Upper lobe of right lung (tissue), 1 donor: Measurements from ENCODE around the gene SMIM23. TPM values are rescaled to one million over a fixed set of nuclear protein-coding genes. Genes with fewer than 3 reads are reported as not detected.

Experiments used
- ATAC-seq: fragments of 200-7000 bp; cut with Tn5 transposase; one replicate; pipeline ENCODE4 v1.9.1; 2020; ENCODE audit warnings: mild to moderate bottlenecking, moderate library complexity
- DNase-seq: peaks from one replicate; pipeline ENCODE4 v3.0.0-alpha.2; 2020
- H3K27ac ChIP-seq: fragments of 200-600 bp; one replicate; pipeline ENCODE4 v1.8.0; 2022
- H3K27me3 ChIP-seq: fragments of 200-600 bp; one replicate; pipeline ENCODE4 v1.8.0; 2022; ENCODE audit warnings: mild to moderate bottlenecking
- H3K36me3 ChIP-seq: fragments of 200-600 bp; one replicate; pipeline ENCODE4 v1.8.0; 2022
- H3K4me1 ChIP-seq: fragments of 200-600 bp; one replicate; pipeline ENCODE4 v1.8.0; 2022
- H3K4me3 ChIP-seq: fragments of 200-600 bp; one replicate; pipeline ENCODE4 v1.8.0; 2022; ENCODE audit warnings: mild to moderate bottlenecking
- H3K9me3 ChIP-seq: fragments of 200-600 bp; one replicate; pipeline ENCODE4 v1.8.0; 2022
- intact Hi-C: fragments of 100-400 bp; cut with DNase I; formaldehyde crosslinking; loops from one replicate; pipeline ENCODE4 v1.11.0; 2022
- total RNA-seq: library from RNA; stranded (reverse); fragmentation: NEBNext Ultra II Directional; extraction: Animal tissue kit (Norgen Biotek cat#: 25700); gene quantifications from one replicate; pipeline ENCODE4 v1.2.1, GENCODE V29; 2021
- TF ChIP-seq, protein P1 (sequence below): fragments of 200-600 bp; IDR thresholded peaks from one replicate; pipeline ENCODE4 v1.8.0; 2022; ENCODE audit warnings: antibody characterized with exemption
- donor health status: DM: no; HTN: yes; CAD: no; lungs with severe emphysema.

The SMIM23 gene
- total RNA-seq, 1 donor from 2014 or later = not detected

DNA sequence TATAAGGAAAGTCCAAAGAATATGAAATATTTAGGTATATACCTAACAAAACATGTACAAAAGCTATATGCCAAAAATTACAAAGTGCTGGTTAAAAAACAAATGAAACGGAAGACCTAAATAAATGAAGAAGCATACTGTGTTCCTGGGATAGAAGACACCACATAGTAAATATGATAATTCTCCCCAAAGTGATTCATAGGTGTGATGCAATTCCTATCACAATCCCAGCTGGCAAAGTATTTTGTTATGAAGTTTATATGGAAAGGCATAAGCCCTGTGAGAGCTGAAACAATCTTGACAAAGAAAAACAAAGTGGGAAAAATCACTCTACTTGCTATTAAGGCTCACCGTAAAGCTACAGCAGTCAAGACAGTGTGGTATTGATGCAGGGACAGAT lies 2.6 kb upstream of the SMIM23 start:
- no peak overlapping the region for H3K4me3 ChIP-seq
- no peaks in the 10 kb centered on the region for H3K4me1 ChIP-seq
- no peaks in the 10 kb centered on the region for H3K36me3 ChIP-seq
- DNase-seq = no peak
- no peaks in the 10 kb centered on the region for H3K9me3 ChIP-seq
- no peaks in the 10 kb centered on the region for H3K27me3 ChIP-seq
- TF ChIP-seq, protein P1, sequence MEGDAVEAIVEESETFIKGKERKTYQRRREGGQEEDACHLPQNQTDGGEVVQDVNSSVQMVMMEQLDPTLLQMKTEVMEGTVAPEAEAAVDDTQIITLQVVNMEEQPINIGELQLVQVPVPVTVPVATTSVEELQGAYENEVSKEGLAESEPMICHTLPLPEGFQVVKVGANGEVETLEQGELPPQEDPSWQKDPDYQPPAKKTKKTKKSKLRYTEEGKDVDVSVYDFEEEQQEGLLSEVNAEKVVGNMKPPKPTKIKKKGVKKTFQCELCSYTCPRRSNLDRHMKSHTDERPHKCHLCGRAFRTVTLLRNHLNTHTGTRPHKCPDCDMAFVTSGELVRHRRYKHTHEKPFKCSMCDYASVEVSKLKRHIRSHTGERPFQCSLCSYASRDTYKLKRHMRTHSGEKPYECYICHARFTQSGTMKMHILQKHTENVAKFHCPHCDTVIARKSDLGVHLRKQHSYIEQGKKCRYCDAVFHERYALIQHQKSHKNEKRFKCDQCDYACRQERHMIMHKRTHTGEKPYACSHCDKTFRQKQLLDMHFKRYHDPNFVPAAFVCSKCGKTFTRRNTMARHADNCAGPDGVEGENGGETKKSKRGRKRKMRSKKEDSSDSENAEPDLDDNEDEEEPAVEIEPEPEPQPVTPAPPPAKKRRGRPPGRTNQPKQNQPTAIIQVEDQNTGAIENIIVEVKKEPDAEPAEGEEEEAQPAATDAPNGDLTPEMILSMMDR = no peak
- no peak for ATAC-seq
- intact Hi-C loops = no loop called here
- no peak overlapping the region for H3K27ac ChIP-seq

DNA sequence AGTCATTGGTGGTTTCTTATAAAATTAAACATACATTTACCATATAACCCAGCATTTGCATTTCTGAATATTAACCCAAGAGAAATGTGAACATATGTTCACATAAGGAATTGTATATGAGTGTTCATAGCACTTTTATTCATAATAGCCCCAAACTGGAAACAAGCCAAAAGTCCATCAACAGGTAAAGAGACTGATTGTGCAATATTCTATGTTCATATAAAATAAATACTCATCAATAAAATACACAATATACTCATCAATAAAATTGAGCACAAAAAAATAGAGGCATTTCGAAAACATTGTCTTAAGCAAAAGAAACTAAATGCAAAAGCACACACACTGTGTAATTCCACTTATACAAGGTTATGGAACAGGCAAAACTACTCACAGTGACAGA lies 3.7 kb downstream of the SMIM23 start:
- Histone ChIP-seq H3K4me1 (no peaks in the 10 kb centered on the region), H3K27me3 (no peaks in the 10 kb centered on the region), H3K36me3 (no peaks in the 10 kb centered on the region), H3K27ac (no peak overlapping the region), H3K4me3 (no peak overlapping the region), H3K9me3 (no peaks in the 10 kb centered on the region)
- TF ChIP-seq, protein P1 = no peak
- intact Hi-C loops = no loop called here
- ATAC-seq (no peak), DNase-seq (no peak)

DNA sequence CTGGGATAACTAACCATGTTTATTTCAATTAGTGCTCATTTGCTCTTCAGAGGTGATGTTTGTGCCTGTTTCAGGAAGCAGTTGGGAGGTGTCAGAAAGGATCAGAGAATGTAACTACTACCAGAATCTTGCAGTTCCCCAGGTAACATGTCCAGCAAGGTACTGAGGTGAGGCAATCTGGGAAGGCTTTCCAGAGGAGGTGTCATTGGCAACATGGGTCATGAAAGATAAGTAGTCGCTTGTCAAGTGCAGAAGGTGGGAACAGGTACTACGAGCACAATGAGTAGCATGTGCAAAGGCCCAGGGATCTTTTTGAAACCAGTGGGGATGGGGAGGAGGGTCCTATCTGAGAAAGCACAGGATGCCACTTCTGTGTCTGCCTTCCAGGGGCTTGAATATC lies 4.8 kb downstream of the SMIM23 start:
- H3K4me1 ChIP-seq = no peaks in the 10 kb centered on the region
- no peaks in the 10 kb centered on the region for H3K9me3 ChIP-seq
- ATAC-seq (no peak), DNase-seq (no peak)
- H3K36me3 ChIP-seq = no peaks in the 10 kb centered on the region
- H3K27me3 ChIP-seq = no peaks in the 10 kb centered on the region
- intact Hi-C loops = no loop called here
- TF ChIP-seq, protein P1 = no peak
- no peak overlapping the region for H3K27ac ChIP-seq
- H3K4me3 ChIP-seq = no peak overlapping the region

DNA sequence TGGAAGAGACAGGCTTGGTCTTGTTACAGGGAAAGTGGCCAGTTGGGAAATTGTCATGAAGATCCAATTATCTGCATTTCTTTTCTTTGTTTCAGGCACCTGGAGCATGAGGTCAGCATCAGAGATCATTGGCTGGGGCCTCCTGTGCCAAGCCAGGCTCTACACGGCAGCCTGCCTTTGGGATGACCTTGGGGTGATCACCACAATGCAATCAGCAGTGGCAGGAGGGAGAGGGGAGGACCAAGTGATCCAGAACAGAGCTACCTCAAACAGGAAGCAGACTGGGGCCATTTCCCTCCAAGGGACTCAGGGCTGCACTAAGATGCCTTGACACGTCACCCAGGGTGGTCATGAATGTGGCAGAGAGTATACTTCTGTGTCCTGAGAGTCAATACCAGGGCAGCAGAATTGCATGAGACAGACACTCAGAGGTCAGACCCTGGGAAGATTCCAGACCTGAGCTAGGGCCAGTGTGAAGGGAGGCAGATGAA lies 8.9 kb downstream of the SMIM23 start:
- Histone ChIP-seq H3K9me3 (no peaks in the 10 kb centered on the region), H3K4me3 (no peak overlapping the region), H3K27ac (no peak overlapping the region), H3K36me3 (no peaks in the 10 kb centered on the region), H3K27me3 (no peaks in the 10 kb centered on the region), H3K4me1 (no peaks in the 10 kb centered on the region)
- DNase-seq (no peak), ATAC-seq (no peak)
- intact Hi-C loops = no loop called here
- TF ChIP-seq, protein P1 = no peak

DNA sequence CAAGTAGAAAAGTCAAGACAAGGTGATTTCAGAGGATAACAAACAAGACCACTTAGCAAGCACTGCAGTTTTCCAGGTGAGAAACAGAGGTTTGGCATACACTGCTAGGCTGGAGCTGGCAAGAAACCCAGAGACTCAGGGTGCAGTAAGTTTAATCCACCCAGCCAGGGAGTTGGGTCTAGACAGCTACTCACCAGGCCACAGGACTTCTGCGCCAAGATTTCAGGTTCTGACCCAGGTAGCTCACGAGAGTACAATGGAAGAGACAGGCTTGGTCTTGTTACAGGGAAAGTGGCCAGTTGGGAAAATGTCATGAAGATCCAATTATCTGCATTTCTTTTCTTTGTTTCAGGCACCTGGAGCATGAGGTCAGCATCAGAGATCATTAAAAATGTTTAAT lies 9.8 kb downstream of the SMIM23 start:
- H3K27ac ChIP-seq = no peak overlapping the region
- no peaks in the 10 kb centered on the region for H3K4me1 ChIP-seq
- no peak for DNase-seq
- no peak overlapping the region for H3K4me3 ChIP-seq
- no peaks in the 10 kb centered on the region for H3K36me3 ChIP-seq
- intact Hi-C loops = no loop called here
- no peak for ATAC-seq
- H3K9me3 ChIP-seq = no peaks in the 10 kb centered on the region
- no peaks in the 10 kb centered on the region for H3K27me3 ChIP-seq
- TF ChIP-seq, protein P1 = no peak

DNA sequence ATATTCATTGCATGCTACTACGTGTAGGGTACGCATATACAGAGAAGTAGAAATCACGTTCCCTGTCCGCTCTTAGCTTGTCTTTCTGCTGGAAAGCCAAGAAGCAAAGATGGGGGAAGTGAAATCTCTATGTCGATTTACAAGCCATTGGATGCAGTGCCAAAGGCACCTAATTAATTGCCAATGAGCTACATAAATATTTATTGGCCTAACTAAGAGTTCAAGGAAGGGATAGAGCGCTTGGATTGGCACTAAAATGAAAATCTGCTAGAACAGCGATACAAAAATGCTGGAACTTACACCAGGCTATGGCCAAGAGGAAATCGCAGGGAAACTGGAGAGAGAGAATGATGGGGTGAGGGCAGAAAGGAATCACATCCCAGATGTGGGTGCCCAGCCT lies 10.8 kb downstream of the SMIM23 start:
- Histone ChIP-seq H3K9me3 (no peaks in the 10 kb centered on the region), H3K27me3 (no peaks in the 10 kb centered on the region), H3K4me3 (no peak overlapping the region), H3K4me1 (no peaks in the 10 kb centered on the region), H3K27ac (no peak overlapping the region), H3K36me3 (no peaks in the 10 kb centered on the region)
- TF ChIP-seq, protein P1 = no peak
- DNase-seq = no peak
- intact Hi-C loops = no loop called here
- ATAC-seq = no peak
